Measurements from ENCODE around the gene PHIP.
A peak's percentile ranks its signal among the peaks of the same experiment; 100 is the strongest.

Gene PHIP

DNA sequence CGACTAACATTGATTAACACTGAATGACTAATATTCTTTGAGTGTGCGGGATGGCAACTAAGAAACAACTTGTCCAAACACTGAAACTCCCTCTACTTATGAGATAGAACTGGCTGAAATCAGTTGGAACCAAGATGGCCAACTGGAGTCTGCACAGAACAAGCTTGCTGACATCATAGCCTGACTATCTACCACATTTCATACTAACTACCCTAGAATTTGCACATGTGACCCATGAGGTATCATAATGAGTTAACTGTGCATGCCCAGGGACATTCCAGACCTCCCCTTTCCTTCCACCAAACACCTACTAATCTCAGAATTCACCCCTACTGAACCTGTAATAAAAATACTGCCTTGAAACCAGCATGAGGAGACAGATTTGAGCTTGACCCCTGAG, 43.2 kb downstream of the PHIP start:
- TF ChIP-seq, protein P1, sequence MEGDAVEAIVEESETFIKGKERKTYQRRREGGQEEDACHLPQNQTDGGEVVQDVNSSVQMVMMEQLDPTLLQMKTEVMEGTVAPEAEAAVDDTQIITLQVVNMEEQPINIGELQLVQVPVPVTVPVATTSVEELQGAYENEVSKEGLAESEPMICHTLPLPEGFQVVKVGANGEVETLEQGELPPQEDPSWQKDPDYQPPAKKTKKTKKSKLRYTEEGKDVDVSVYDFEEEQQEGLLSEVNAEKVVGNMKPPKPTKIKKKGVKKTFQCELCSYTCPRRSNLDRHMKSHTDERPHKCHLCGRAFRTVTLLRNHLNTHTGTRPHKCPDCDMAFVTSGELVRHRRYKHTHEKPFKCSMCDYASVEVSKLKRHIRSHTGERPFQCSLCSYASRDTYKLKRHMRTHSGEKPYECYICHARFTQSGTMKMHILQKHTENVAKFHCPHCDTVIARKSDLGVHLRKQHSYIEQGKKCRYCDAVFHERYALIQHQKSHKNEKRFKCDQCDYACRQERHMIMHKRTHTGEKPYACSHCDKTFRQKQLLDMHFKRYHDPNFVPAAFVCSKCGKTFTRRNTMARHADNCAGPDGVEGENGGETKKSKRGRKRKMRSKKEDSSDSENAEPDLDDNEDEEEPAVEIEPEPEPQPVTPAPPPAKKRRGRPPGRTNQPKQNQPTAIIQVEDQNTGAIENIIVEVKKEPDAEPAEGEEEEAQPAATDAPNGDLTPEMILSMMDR (IDR thresholded peaks at IDR 0.05; ENCODE audit: low read depth, low read length): no peak
- DNase-seq (ENCODE audit: extremely low read depth, low read depth): no peak

DNA sequence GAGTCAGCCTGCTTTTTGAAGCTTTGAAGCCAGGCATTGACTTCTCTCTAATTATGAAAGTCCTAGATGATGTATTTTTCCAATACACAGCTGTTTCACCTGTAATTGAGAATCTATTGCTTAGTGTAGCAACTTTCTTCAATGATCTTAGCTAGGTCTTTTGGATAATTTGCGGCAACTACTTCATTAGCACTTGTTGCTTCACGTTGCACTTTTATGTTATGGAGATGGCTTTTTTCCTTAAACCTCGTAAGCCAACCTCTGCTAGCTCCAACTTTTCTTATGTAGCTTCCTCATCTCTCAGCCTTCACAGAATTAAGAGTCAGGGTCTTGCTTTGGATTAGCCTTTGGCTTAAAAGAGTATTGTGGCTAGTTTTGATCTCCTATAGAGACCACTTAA, 44.8 kb downstream of the PHIP start:
- no peak for DNase-seq (ENCODE audit: extremely low read depth, low read depth)
- TF ChIP-seq, protein P1 (IDR thresholded peaks at IDR 0.05; ENCODE audit: low read depth, low read length): no peak

DNA sequence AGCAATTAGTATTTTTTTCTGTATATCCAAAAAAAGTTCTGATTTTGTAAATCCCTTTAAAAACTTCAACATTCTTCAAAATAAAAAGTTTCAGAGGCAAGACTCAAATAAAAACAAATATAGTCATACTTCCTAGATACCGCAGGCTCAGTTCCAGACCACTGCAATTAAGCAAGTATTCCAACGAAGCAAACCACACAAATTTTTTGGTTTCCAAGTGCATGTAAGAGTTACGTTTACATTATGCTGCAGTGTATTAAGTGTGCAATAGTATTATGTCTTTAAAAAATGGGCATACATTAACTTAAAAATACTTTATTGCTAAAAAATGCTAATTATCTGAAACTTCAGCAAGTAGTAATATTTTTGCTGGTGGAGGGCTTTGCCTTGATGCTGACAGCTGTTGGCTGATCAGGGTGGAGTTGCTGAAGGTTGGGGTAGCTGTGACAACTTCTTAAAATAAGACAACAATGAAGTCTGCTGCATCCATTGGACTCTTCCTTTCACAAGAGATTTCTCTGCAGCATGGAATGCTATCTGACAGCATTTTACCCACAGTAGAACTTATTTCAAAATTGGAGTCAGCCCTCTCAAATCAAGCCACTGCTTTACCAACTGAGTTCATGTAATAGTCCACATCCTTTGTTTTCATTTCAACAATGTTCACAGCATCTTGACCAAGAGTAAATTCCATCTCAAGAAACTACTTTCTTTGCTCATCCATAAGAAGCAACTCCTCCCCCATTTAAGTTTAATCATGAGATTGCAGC, 46.0 kb downstream of the PHIP start:
- TF ChIP-seq, protein P1 (IDR thresholded peaks at IDR 0.05; ENCODE audit: low read depth, low read length): no peak
- DNase-seq (ENCODE audit: extremely low read depth, low read depth): peak; percentile 63

DNA sequence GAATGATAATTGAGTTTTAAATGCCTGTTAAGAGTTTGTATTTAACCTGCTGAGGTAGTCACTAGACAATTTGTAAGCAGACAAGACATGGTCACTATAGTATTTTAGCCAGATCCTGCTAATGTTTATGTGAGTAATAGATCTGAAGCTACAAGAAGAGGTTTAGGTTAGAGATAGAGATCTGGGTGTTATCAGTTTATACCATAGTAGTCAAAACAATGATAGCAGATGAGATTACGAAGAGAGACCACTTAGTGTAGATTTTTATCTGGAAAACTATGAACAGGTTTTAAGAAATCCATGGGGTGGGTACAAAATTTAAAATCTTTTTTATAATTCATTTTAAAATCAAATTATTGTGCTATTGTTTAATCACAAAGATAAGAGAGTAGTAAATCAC, 47.5 kb downstream of the PHIP start:
- DNase-seq (ENCODE audit: extremely low read depth, low read depth): no peak
- TF ChIP-seq, protein P1 (IDR thresholded peaks at IDR 0.05; ENCODE audit: low read depth, low read length): no peak

DNA sequence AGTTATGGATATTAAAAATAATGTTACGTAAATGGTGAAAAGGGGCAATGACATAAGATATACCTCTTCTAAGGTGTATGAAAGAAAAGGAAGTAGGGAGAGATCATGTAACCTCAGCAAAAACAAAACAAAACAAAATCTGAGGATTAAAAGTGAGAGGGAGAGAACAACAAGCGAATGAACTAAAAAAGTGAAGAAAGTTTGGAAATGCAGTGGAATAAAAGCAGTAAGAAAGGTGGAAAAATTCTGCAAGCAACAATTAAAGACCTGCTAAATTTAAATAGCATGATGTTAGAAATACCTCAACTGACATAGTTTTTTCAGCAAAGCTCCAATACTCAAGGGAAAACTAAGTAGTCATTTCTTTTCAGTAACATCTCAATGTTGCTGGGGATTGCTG, 48.0 kb downstream of the PHIP start:
- DNase-seq (ENCODE audit: extremely low read depth, low read depth): no peak
- TF ChIP-seq, protein P1 (IDR thresholded peaks at IDR 0.05; ENCODE audit: low read depth, low read length): no peak

DNA sequence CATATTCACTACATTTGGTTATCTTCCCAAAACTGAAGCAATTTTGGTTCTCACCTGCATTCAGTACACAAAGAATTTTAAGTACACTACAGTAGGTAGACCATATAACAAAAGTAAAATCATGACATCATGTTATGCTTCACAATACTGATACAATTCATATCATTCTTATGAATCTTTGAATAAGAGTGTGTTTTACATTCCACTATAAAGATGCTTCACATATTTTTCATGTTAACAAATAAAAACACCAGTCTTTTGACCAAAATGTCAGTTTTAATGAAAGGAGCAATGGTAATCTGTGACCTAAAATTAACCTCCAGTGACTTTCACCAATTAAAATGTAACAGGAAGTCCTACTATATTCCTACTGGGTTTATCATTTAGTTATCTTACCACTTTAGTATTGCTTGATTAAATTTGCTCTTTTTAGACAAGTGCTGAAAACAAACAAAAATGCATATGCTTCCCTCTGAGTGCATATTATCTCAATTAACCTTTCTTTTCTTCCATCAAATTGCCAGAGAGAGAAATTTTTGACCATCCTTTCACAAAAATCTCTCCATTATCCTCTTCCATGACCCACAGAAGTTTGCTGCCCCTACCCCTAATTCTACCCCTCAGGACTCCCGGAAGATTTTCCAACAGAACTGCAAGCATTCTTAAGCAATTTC, 49.3 kb downstream of the PHIP start:
- TF ChIP-seq, protein P1 (IDR thresholded peaks at IDR 0.05; ENCODE audit: low read depth, low read length): no peak
- no peak for DNase-seq (ENCODE audit: extremely low read depth, low read depth)

DNA sequence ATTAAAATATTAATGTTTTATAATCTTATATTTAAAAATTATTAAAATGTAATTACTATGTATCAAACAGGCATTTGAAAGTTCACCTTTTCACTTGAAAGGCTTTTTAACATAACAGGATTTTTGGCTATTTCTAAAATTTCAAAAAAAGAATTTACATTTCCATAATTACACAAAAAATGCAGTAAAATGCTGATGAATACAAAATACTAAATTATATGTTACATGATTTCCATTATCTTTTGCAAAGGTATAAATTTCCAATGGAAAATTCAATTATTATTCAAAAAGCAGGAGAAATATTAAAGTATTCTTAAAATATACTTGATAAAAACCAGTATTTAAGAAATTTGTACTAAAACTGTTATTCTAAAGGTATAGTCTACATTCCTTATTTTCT, 66.1 kb downstream of the PHIP start:
- TF ChIP-seq, protein P1 (IDR thresholded peaks at IDR 0.05; ENCODE audit: low read depth, low read length): no peak
- no peak for DNase-seq (ENCODE audit: extremely low read depth, low read depth)
